ENCODE data around the gene ARID3C.

Gene ARID3C

DNA sequence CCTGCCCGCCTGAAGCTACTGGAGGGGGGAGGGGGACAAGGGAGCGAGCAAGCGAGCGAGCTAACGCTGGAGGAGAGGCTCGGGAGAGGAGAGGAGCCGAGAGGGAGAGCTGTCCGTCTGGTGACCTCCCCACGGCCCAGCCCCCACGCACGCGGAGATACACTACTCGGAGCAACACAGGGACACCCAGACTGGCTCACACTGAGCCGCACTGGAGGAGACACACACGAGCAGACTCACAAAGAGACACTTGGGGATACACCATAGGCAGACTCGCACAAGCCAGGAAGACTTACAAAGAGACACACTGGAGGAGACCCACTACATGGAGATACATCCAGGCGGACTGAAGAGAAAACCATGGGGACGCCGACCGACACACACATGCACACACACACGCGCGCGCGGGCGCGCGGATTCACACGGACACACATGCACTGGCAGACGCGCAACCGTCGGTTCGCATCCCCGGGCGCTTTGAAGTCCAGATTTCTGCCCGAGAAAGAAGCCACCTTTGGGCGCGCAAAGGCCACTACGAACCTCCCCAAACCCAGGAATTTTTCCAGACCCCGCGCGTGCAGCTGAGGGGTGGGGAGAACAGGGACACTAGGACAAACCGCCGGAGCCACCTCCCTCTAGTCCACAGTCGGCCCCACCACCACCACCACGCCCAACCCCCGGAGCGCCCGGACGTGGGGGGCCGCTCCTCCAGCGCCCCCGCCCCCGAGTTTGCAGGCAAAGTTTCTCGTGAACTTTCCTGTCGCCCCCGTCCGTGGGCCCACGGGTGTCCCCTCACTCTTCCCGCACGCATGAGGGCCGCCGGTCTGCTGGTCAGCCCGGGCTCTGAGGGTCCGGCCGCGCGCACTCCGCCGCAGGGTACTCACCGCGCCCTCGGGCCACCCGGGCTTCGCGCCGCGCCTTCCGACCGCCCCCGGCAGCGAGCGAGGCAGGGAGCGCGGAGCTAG lies 39.9 kb downstream of the ARID3C start:
- Histone ChIP-seq H3K4me2 (ENCODE audit: low read length) (peak overlapping the region; percentile 63), H3K9me3 (replicated peaks; ENCODE audit: low read length) (no peaks in the 10 kb centered on the region), H3K4me1 (ENCODE audit: control insufficient read depth, insufficient read depth, low read length) (peaks cover 3% of the 10 kb centered on the region), H3K36me3 (ENCODE audit: insufficient read depth, low read length) (no peaks in the 10 kb centered on the region), H3K27me3 (ENCODE audit: control insufficient read depth, insufficient read depth, low read length) (peaks cover 96% of the 10 kb centered on the region), H3K4me3 (ENCODE audit: low read length) (peak overlapping the region; percentile 12), H3K9ac (ENCODE audit: low read depth, low read length) (no peak overlapping the region)

DNA sequence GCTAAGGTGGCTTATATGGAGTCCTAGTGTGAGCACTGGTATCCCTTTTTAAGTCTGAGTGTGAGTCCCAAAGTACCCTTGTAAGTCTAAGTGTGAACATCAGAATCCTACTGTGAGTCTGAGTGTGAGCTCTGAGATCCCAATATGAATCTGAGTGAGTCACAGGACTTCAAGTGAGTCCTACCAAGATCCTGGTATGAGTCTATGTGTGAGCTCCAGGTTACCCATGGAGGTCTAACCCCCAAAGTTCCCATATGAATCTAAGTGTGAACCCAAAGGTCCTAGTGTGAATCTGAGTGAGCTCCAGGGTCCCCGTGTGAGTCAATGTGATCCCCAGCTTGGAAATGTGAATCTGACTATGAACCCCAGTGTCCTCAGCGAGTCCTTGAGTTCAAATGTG lies 41.6 kb downstream of the ARID3C start:
- Histone ChIP-seq H3K36me3 (ENCODE audit: insufficient read depth, low read length) (no peaks in the 10 kb centered on the region), H3K27me3 (ENCODE audit: control insufficient read depth, insufficient read depth, low read length) (peaks cover 92% of the 10 kb centered on the region), H3K4me3 (ENCODE audit: low read length) (no peak overlapping the region), H3K9ac (ENCODE audit: low read depth, low read length) (no peak overlapping the region), H3K9me3 (replicated peaks; ENCODE audit: low read length) (no peaks in the 10 kb centered on the region), H3K4me1 (ENCODE audit: control insufficient read depth, insufficient read depth, low read length) (peaks cover 3% of the 10 kb centered on the region), H3K4me2 (ENCODE audit: low read length) (no peak overlapping the region)

DNA sequence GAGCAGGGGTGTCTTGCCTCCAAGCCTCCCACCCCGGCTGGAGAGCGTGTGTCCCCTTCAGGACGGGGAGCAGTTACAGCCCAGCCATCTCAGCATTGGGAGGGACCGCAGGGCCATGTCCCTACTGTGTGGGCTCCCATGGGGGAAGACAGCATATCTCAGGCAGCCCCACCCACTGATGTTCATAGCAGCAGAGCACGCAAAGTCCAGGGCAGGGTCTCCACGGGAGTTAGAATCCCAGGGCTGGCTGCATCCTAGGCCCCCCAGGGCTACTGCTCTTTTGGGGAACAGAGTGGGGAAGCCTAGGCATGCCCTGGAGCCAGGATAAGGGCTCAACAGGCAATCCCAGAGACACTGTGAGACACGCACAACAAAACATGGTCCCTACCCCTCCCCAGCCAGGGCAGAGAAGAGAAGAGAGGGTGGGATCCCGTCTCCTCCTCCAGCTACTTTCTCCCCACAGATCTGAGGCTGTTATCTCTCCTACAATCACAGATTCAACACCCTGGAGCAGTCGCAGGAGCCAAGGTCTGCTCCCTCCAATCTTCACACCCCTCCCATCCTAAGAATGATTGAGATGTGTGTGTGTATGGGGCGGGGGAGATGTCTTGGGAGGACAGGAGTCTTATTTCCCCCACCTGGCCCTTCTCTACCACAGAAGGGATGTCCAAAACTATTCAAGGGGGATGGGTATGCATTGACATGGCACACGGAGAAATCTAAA lies 42.8 kb downstream of the ARID3C start:
- Histone ChIP-seq H3K4me1 (ENCODE audit: control insufficient read depth, insufficient read depth, low read length) (peaks cover 3% of the 10 kb centered on the region), H3K9me3 (replicated peaks; ENCODE audit: low read length) (no peaks in the 10 kb centered on the region), H3K4me2 (ENCODE audit: low read length) (no peak overlapping the region), H3K9ac (ENCODE audit: low read depth, low read length) (no peak overlapping the region), H3K4me3 (ENCODE audit: low read length) (no peak overlapping the region), H3K36me3 (ENCODE audit: insufficient read depth, low read length) (no peaks in the 10 kb centered on the region), H3K27me3 (ENCODE audit: control insufficient read depth, insufficient read depth, low read length) (peaks cover 91% of the 10 kb centered on the region)

GRCh38 chr9:34584970-34585369 lies 43.9 kb downstream of the ARID3C start:
- Histone ChIP-seq H3K4me1 (ENCODE audit: control insufficient read depth, insufficient read depth, low read length) (peaks cover 3% of the 10 kb centered on the region), H3K36me3 (ENCODE audit: insufficient read depth, low read length) (no peaks in the 10 kb centered on the region), H3K4me3 (ENCODE audit: low read length) (no peak overlapping the region), H3K9me3 (replicated peaks; ENCODE audit: low read length) (no peaks in the 10 kb centered on the region), H3K4me2 (ENCODE audit: low read length) (no peak overlapping the region), H3K9ac (ENCODE audit: low read depth, low read length) (no peak overlapping the region), H3K27me3 (ENCODE audit: control insufficient read depth, insufficient read depth, low read length) (peaks cover 90% of the 10 kb centered on the region)

- no peaks in the 10 kb centered on the region for H3K36me3 ChIP-seq (ENCODE audit: insufficient read depth, low read length)
- H3K4me3 ChIP-seq (ENCODE audit: low read length) = no peak overlapping the region
- H3K4me2 ChIP-seq (ENCODE audit: low read length) = no peak overlapping the region
- peaks cover 88% of the 10 kb centered on the region for H3K27me3 ChIP-seq (ENCODE audit: control insufficient read depth, insufficient read depth, low read length)
- no peak overlapping the region for H3K9ac ChIP-seq (ENCODE audit: low read depth, low read length)
- no peaks in the 10 kb centered on the region for H3K4me1 ChIP-seq (ENCODE audit: control insufficient read depth, insufficient read depth, low read length)
- no peaks in the 10 kb centered on the region for H3K9me3 ChIP-seq (replicated peaks; ENCODE audit: low read length)
These were observed 46.1 kb downstream of the ARID3C start for GRCh38 chr9:34582787-34583186.

DNA sequence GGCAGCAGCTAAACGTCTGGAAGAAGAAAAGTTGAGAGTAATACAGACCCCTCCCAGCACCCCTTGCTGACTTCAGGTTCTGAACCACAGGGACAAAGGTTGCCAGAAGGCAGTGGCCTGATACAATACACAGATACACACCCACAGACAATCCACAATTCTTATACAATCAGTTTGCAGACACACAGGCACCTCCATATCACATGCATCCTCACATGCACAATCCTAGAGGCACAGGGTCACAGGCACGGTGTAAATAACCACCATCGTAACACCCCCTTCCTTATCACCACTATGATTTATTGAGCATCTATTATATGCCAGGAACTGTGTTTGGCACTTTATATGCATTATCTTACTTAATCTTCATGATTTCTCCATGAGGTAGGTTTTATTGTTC lies 47.5 kb downstream of the ARID3C start:
- Histone ChIP-seq H3K9ac (ENCODE audit: low read depth, low read length) (no peak overlapping the region), H3K4me1 (ENCODE audit: control insufficient read depth, insufficient read depth, low read length) (no peaks in the 10 kb centered on the region), H3K4me2 (ENCODE audit: low read length) (no peak overlapping the region), H3K9me3 (replicated peaks; ENCODE audit: low read length) (no peaks in the 10 kb centered on the region), H3K4me3 (ENCODE audit: low read length) (no peak overlapping the region), H3K27me3 (ENCODE audit: control insufficient read depth, insufficient read depth, low read length) (peaks cover 86% of the 10 kb centered on the region), H3K36me3 (ENCODE audit: insufficient read depth, low read length) (no peaks in the 10 kb centered on the region)

GRCh38 chr9:34580358-34580757 lies 48.5 kb downstream of the ARID3C start:
- Histone ChIP-seq H3K27me3 (ENCODE audit: control insufficient read depth, insufficient read depth, low read length) (peaks cover 84% of the 10 kb centered on the region), H3K9me3 (replicated peaks; ENCODE audit: low read length) (no peaks in the 10 kb centered on the region), H3K4me3 (ENCODE audit: low read length) (no peak overlapping the region), H3K9ac (ENCODE audit: low read depth, low read length) (no peak overlapping the region), H3K4me2 (ENCODE audit: low read length) (no peak overlapping the region), H3K36me3 (ENCODE audit: insufficient read depth, low read length) (no peaks in the 10 kb centered on the region), H3K4me1 (ENCODE audit: control insufficient read depth, insufficient read depth, low read length) (no peaks in the 10 kb centered on the region)

- no peaks in the 10 kb centered on the region for H3K9me3 ChIP-seq (replicated peaks; ENCODE audit: low read length)
These were observed 49.1 kb downstream of the ARID3C start for GRCh38 chr9:34579808-34580163.

DNA sequence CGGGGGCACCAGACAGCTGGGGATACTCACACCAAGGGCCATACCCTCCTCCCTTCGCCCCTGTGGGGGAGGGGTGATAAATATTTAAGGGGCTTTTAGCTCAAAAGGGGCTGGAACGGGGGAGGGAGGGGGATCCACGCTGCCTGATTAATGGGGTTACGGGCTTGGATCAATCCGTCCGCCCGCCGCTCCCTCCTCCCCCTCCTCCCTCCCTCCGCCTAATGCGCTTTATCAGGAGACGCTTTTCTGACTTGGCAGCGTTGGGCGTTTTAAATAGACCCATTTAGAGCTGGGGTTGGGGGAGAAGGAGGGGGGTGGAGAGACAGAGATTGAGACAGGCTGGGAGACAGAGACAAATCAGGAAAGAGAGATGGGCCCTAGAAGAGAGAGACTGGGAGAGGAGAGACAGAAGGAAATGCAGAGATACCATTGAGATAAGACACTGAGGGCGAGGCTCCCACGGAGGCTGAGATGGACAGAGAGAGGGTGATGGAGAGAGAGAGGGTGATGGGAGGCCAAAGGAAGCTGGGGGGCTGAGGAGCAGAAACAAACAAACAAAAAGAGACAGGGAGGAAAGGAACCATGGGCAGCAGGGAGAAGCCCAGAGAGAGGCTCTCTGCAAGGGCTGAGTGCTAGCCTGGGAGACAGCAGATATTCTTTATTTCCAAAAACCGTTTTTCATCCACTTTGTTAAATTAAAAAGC lies 49.6 kb downstream of the ARID3C start:
- H3K9me3 ChIP-seq (replicated peaks; ENCODE audit: low read length) = no peaks in the 10 kb centered on the region
- no peak overlapping the region for H3K4me3 ChIP-seq (ENCODE audit: low read length)
- H3K27me3 ChIP-seq (ENCODE audit: control insufficient read depth, insufficient read depth, low read length) = peaks cover 79% of the 10 kb centered on the region
- H3K36me3 ChIP-seq (ENCODE audit: insufficient read depth, low read length) = no peaks in the 10 kb centered on the region
- no peak overlapping the region for H3K4me2 ChIP-seq (ENCODE audit: low read length)
- H3K4me1 ChIP-seq (ENCODE audit: control insufficient read depth, insufficient read depth, low read length) = no peaks in the 10 kb centered on the region
- H3K9ac ChIP-seq (ENCODE audit: low read depth, low read length) = no peak overlapping the region

More at GRCh38 chr9:34579808-34580163, 49.1 kb downstream of the ARID3C start:
- H3K4me2 ChIP-seq (ENCODE audit: low read length) = no peak overlapping the region
- H3K27me3 ChIP-seq (ENCODE audit: control insufficient read depth, insufficient read depth, low read length) = peaks cover 82% of the 10 kb centered on the region
- H3K9ac ChIP-seq (ENCODE audit: low read depth, low read length) = no peak overlapping the region
- no peaks in the 10 kb centered on the region for H3K4me1 ChIP-seq (ENCODE audit: control insufficient read depth, insufficient read depth, low read length)
- H3K4me3 ChIP-seq (ENCODE audit: low read length) = no peak overlapping the region
- no peaks in the 10 kb centered on the region for H3K36me3 ChIP-seq (ENCODE audit: insufficient read depth, low read length)

DNA sequence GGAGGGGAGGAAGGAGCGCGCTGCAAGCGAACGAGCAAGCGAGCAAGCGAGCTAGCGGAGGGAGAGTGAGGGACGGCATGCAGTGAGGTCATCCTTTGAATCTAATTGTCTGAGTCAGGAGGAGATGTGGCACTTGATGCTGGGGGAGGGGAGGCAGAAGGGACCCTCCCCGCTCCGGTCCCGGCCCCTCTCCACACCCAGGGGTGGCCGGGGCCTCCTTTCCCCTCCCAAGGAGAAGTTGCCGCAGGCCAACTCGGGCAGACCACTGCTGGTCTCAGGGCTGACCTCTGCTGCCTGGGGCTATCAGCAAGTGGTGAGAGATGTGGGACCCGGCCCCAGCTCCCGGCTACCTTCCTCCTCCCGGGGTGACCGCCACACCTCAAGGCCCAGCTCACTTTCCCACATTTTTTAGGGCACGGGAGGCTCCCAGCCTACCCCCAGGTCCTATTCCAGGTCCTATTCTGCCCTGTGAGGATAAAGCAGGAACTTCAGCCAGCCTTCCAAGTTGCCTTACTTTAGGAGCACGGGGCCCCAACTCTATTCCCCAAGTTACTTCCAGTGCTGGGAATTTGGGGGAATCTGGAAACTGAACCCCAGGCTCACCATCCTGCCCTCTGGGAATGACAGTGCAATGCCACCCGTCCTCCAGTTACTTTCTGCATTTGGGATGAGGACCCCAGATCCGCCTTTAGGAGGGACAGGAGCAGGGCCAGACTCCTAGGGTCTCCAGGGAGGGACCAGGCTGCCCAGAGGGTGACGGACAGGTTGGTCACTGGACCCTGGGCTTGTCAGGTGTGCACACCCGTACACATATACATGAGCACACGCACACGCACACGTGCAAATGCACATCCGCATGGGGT lies 50.4 kb downstream of the ARID3C start:
- H3K9ac ChIP-seq (ENCODE audit: low read depth, low read length) = no peak overlapping the region
- no peaks in the 10 kb centered on the region for H3K36me3 ChIP-seq (ENCODE audit: insufficient read depth, low read length)
- no peak overlapping the region for H3K4me3 ChIP-seq (ENCODE audit: low read length)
- H3K4me1 ChIP-seq (ENCODE audit: control insufficient read depth, insufficient read depth, low read length) = no peaks in the 10 kb centered on the region
- H3K4me2 ChIP-seq (ENCODE audit: low read length) = peak overlapping the region; percentile 68
- H3K9me3 ChIP-seq (replicated peaks; ENCODE audit: low read length) = no peaks in the 10 kb centered on the region
- H3K27me3 ChIP-seq (ENCODE audit: control insufficient read depth, insufficient read depth, low read length) = peaks cover 73% of the 10 kb centered on the region

All from skeletal muscle satellite cell (primary cell).